B cell (primary cell): ENCODE results near the gene TMEM132D. TPM values are rescaled to one million over a fixed set of nuclear protein-coding genes. Genes with fewer than 3 reads are reported as not detected.

ENCODE experiments used
- ATAC-seq: fragments of 200-7000 bp; cut with Tn5 transposase; one replicate; pipeline ENCODE4 v1.10.0; 2021; ENCODE audit warnings: low read depth, mild to moderate bottlenecking, moderate number of reproducible peaks, moderate library complexity
- CTCF ChIA-PET: fragments of 350-600 bp; sonication (Branson Sonifier 250); formaldehyde crosslinking; loops from one replicate; lab custom pipeline; 2021; ENCODE audit warnings: antibody characterized with exemption, inconsistent platforms; lab: Charles Lee
- POLR2A ChIA-PET: fragments of 350-600 bp; sonication (Branson Sonifier 250); formaldehyde crosslinking; loops from one replicate; lab custom pipeline; 2021; ENCODE audit warnings: antibody characterized with exemption; lab: Charles Lee
- DNase-seq: peaks from one replicate; pipeline ENCODE4 v3.0.0; 2013
- H2AFZ ChIP-seq: 2 replicates; pipeline ENCODE4 v1.6.1; 2012; ENCODE audit warnings: mild to moderate bottlenecking, low read depth, low read length; ENCODE audit not compliant: insufficient read depth, poor library complexity, severe bottlenecking
- H3K27ac ChIP-seq, 2 donors: 1 replicate in 1 of 2; 2 replicates in 1 of 2; pipeline ENCODE4 v1.5.1; 2012 to 2013; ENCODE audit warnings: low read length in 2 of 2, mild to moderate bottlenecking in 2 of 2, moderate library complexity in 1 of 2
- H3K27me3 ChIP-seq, 4 experiments: fragments of 200-600 bp in 1 of 4; sonication (generic) in 1 of 4; replicated peaks in 1 of 4; 1 replicate in 2 of 4; 2 replicates in 2 of 4; pipeline versions ENCODE4 v1.6.1 to v1.7.0; 2013 to 2016; ENCODE audit warnings: low read length in 3 of 4, mild to moderate bottlenecking in 2 of 4, mixed read lengths in 1 of 4, moderate library complexity in 1 of 4; ENCODE audit not compliant: insufficient read depth in 4 of 4, control insufficient read depth in 3 of 4; ENCODE audit errors: control extremely low read depth in 1 of 4
- H3K36me3 ChIP-seq, 2 experiments: replicated peaks in 1 of 2; 1 replicate in 1 of 2; 2 replicates in 1 of 2; pipeline versions ENCODE4 v1.6.1 to v1.7.1; 2013; ENCODE audit warnings: low read length in 1 of 2; ENCODE audit not compliant: insufficient read depth in 2 of 2, control insufficient read depth in 1 of 2; ENCODE audit errors: control extremely low read depth in 1 of 2, extremely low read depth in 1 of 2
- H3K4me1 ChIP-seq, 2 donors: fragments of 200-600 bp in 1 of 2; sonication (generic) in 1 of 2; 1 replicate in 1 of 2; 2 replicates in 1 of 2; pipeline versions ENCODE4 v1.5.1 to v1.6.1; 2013 to 2017; ENCODE audit warnings: low read length in 2 of 2; ENCODE audit not compliant: control insufficient read depth in 2 of 2, insufficient read depth in 2 of 2
- H3K4me2 ChIP-seq: replicated peaks from 2 replicates; pipeline ENCODE3; 2012; ENCODE audit warnings: mild to moderate bottlenecking, low read depth, low read length; ENCODE audit not compliant: poor library complexity, severe bottlenecking
- H3K4me3 ChIP-seq, 5 experiments: fragments of 200-600 bp in 1 of 5; sonication (generic) in 1 of 5; 1 replicate in 3 of 5; 2 replicates in 2 of 5; pipeline versions ENCODE4 v1.5.1 to v1.7.0; 2011 to 2016; ENCODE audit warnings: low read length in 4 of 5, mild to moderate bottlenecking in 4 of 5, low read depth in 2 of 5, control low read depth in 1 of 5, moderate library complexity in 1 of 5; ENCODE audit not compliant: insufficient read depth in 1 of 5; ENCODE audit errors: control extremely low read depth in 1 of 5, extremely low read depth in 1 of 5
- H3K79me2 ChIP-seq: fragments of 200-600 bp; sonication (generic); one replicate; pipeline ENCODE4 v1.6.0; 2016; ENCODE audit warnings: low read length; ENCODE audit not compliant: control insufficient read depth, insufficient read depth
- H3K9ac ChIP-seq: fragments of 200-600 bp; sonication (generic); 2 replicates; pipeline ENCODE4 v1.6.1; 2017; ENCODE audit warnings: mild to moderate bottlenecking, low read length, moderate library complexity
- H3K9me3 ChIP-seq, 3 donors: one replicate each; pipeline versions ENCODE4 v1.6.1 to v1.7.1; 2013; ENCODE audit warnings: low read length in 2 of 3; ENCODE audit not compliant: control insufficient read depth in 2 of 3, insufficient read depth in 1 of 3; ENCODE audit errors: control extremely low read depth in 1 of 3
- H4K20me1 ChIP-seq: 2 replicates; pipeline ENCODE4 v1.6.0; 2012; ENCODE audit warnings: mild to moderate bottlenecking, low read length; ENCODE audit not compliant: insufficient read depth, control insufficient read depth, poor library complexity, severe bottlenecking
- H3K27ac Mint-ChIP-seq: one replicate; pipeline ENCODE4 v1.8.0; 2021; ENCODE audit warnings: mixed read lengths
- H3K27me3 Mint-ChIP-seq: one replicate; pipeline ENCODE4 v1.8.0; 2021; ENCODE audit warnings: mixed read lengths
- H3K4me1 Mint-ChIP-seq: one replicate; pipeline ENCODE4 v1.8.0; 2021; ENCODE audit warnings: mixed read lengths
- H3K4me3 Mint-ChIP-seq: one replicate; pipeline ENCODE4 v1.8.0; 2021; ENCODE audit warnings: mixed read lengths
- H3K9me3 Mint-ChIP-seq: one replicate; pipeline ENCODE4 v1.8.0; 2022; ENCODE audit warnings: mixed read lengths; ENCODE audit not compliant: insufficient read depth
- CTCF ChIP-seq: fragments of 200-600 bp; IDR thresholded peaks from one replicate; pipeline ENCODE4 v1.8.0; 2022; ENCODE audit warnings: antibody characterized with exemption, mild to moderate bottlenecking
- EZH2 ChIP-seq: IDR thresholded peaks from 2 replicates; pipeline ENCODE4 v1.6.1; 2012; ENCODE audit warnings: borderline replicate concordance, low read depth, mild to moderate bottlenecking, moderate library complexity, low read length; ENCODE audit not compliant: insufficient read depth, poor library complexity, severe bottlenecking
- WGBS: methylation state at CpG from one replicate; pipeline ENCODE4 v1.1.5; 2013; ENCODE audit warnings: missing lambda C conversion rate; ENCODE audit not compliant: insufficient coverage; 5-methylcytosine and 5-hydroxymethylcytosine counted together
- intact Hi-C: fragments of 100-400 bp; cut with micrococcal nuclease; formaldehyde crosslinking; loops from one replicate; pipeline ENCODE4 v1.10.0; 2022
- polyA plus RNA-seq: library from polyadenylated mRNA; depleted of rRNA; stranded (reverse); fragments of >200 nt; gene quantifications from 2 replicates; pipeline ENCODE4 v1.2.3, GENCODE V29; 2012
- total RNA-seq, 2 donors: library from RNA; stranded (reverse); fragments of 120-200 nt in 1 of 2; gene quantifications; 1 replicate in 1 of 2; 2 replicates in 1 of 2; pipeline versions ENCODE4 v1.2.3 to v1.2.4, GENCODE V29; 2013 to 2022

TMEM132D gene
- total and polyA plus RNA-seq, 2 donors (not counting 1 experiment from before 2014, with no cell fraction given), result not detected

- no peak overlapping the region for H3K4me3 ChIP-seq
- no peaks in the 10 kb centered on the region for H3K36me3 ChIP-seq
- 77% methylated on average over 14 of the region's 17 CpGs for WGBS
- Mint-ChIP-seq H3K9me3 (peaks cover under 1% of the 10 kb centered on the region), H3K27ac (no peak overlapping the region), H3K27me3 (no peaks in the 10 kb centered on the region), H3K4me1 (no peaks in the 10 kb centered on the region), H3K4me3 (no peak overlapping the region)
- H3K9me3 ChIP-seq, result peaks cover 0 to 13% (median 0%) of the 10 kb centered on the region in 3 donors
- no peak overlapping the region for H3K9ac ChIP-seq
- ChIA-PET CTCF (no interaction called here), POLR2A (no interaction called here)
- no peaks in the 10 kb centered on the region for H3K27me3 ChIP-seq
- no peak overlapping the region for H2AFZ ChIP-seq
- no peaks in the 10 kb centered on the region for H4K20me1 ChIP-seq
- no peaks in the 10 kb centered on the region for H3K79me2 ChIP-seq
- intact Hi-C loops, result no loop called here
- H3K4me2 ChIP-seq, result no peak overlapping the region
- no peak overlapping the region for H3K27ac ChIP-seq
- TF ChIP-seq EZH2 (no peak), CTCF (no peak)
- H3K4me1 ChIP-seq, result no peaks in the 10 kb centered on the region
- ATAC-seq, result no peak
- no peak for DNase-seq
These were observed 131.0 kb downstream of the TMEM132D start for GRCh38 chr12:129772501-129773493.

GRCh38 chr12:129771238-129771637 lies 132.6 kb downstream of the TMEM132D start:
- Histone ChIP-seq H3K79me2 (no peaks in the 10 kb centered on the region), H3K27ac (no peak overlapping the region), H3K9me3 (peaks cover 0 to 13% (median 0%) of the 10 kb centered on the region in 3 donors), H3K36me3 (no peaks in the 10 kb centered on the region), H2AFZ (no peak overlapping the region), H4K20me1 (no peaks in the 10 kb centered on the region), H3K27me3 (no peaks in the 10 kb centered on the region), H3K9ac (no peak overlapping the region), H3K4me1 (no peaks in the 10 kb centered on the region), H3K4me3 (no peak overlapping the region), H3K4me2 (no peak overlapping the region)
- POLR2A ChIA-PET, result no interaction called here
- H3K27me3 Mint-ChIP-seq, result no peaks in the 10 kb centered on the region
- 25% methylated on average over 2 of the region's 4 CpGs for WGBS
- ATAC-seq (no peak), DNase-seq (no peak)
- no peak overlapping the region for H3K4me3 Mint-ChIP-seq
- peaks cover 4% of the 10 kb centered on the region for H3K9me3 Mint-ChIP-seq
- H3K27ac Mint-ChIP-seq, result no peak overlapping the region
- intact Hi-C loops, result no loop called here
- CTCF ChIA-PET, result no interaction called here
- no peaks in the 10 kb centered on the region for H3K4me1 Mint-ChIP-seq
- no peak for TF ChIP-seq CTCF
- TF ChIP-seq EZH2, result no peak
